Measurements from ENCODE around the gene SMIM35.

SMIM35 gene

GRCh38 chr11:117992620-117993019 is 94.1 kb downstream of the SMIM35 start (continued):
- TF ChIP-seq ZFP37 (tag by site-specific recombination; IDR thresholded peaks at IDR 0.05) (no peak), ZNF175 (tag by site-specific recombination; IDR thresholded peaks at IDR 0.05) (no peak), SP2 (tag by site-specific recombination; IDR thresholded peaks at IDR 0.05) (no peak), ZNF404 (tag by site-specific recombination; IDR thresholded peaks at IDR 0.05) (no peak), SP7 (tag by site-specific recombination; IDR thresholded peaks at IDR 0.05) (no peak), ZNF433 (tag by site-specific recombination; IDR thresholded peaks at IDR 0.05; ENCODE audit: low read depth) (no peak), ZNF24 (tag by site-specific recombination; IDR thresholded peaks at IDR 0.05) (no peak), ZNF843 (tag by site-specific recombination; IDR thresholded peaks at IDR 0.05) (no peak)
- TF ChIP-seq, protein P1, sequence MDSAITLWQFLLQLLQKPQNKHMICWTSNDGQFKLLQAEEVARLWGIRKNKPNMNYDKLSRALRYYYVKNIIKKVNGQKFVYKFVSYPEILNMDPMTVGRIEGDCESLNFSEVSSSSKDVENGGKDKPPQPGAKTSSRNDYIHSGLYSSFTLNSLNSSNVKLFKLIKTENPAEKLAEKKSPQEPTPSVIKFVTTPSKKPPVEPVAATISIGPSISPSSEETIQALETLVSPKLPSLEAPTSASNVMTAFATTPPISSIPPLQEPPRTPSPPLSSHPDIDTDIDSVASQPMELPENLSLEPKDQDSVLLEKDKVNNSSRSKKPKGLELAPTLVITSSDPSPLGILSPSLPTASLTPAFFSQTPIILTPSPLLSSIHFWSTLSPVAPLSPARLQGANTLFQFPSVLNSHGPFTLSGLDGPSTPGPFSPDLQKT (IDR thresholded peaks at IDR 0.05; ENCODE audit: borderline replicate concordance, low read depth, low read length): no peak

- ChIA-PET POLR2A (no interaction called here), CTCF (no interaction called here)
- TF ChIP-seq KLF17 (tag by site-specific recombination; IDR thresholded peaks at IDR 0.05) (no peak), ZNF514 (tag by site-specific recombination; IDR thresholded peaks at IDR 0.05) (no peak), ZBTB49 (tag by site-specific recombination; IDR thresholded peaks at IDR 0.05; ENCODE audit: low read depth) (no peak), INSM2 (tag by site-specific recombination; IDR thresholded peaks at IDR 0.05) (no peak), ZBTB17 (tag by site-specific recombination; IDR thresholded peaks at IDR 0.05) (no peak), ZNF391 (tag by site-specific recombination; IDR thresholded peaks at IDR 0.05; ENCODE audit: borderline replicate concordance, low read depth) (no peak), OSR2 (tag by site-specific recombination; IDR thresholded peaks at IDR 0.05) (no peak), ZBTB21 (tag by site-specific recombination; IDR thresholded peaks at IDR 0.05) (no peak)
- TF ChIP-seq, protein P2, sequence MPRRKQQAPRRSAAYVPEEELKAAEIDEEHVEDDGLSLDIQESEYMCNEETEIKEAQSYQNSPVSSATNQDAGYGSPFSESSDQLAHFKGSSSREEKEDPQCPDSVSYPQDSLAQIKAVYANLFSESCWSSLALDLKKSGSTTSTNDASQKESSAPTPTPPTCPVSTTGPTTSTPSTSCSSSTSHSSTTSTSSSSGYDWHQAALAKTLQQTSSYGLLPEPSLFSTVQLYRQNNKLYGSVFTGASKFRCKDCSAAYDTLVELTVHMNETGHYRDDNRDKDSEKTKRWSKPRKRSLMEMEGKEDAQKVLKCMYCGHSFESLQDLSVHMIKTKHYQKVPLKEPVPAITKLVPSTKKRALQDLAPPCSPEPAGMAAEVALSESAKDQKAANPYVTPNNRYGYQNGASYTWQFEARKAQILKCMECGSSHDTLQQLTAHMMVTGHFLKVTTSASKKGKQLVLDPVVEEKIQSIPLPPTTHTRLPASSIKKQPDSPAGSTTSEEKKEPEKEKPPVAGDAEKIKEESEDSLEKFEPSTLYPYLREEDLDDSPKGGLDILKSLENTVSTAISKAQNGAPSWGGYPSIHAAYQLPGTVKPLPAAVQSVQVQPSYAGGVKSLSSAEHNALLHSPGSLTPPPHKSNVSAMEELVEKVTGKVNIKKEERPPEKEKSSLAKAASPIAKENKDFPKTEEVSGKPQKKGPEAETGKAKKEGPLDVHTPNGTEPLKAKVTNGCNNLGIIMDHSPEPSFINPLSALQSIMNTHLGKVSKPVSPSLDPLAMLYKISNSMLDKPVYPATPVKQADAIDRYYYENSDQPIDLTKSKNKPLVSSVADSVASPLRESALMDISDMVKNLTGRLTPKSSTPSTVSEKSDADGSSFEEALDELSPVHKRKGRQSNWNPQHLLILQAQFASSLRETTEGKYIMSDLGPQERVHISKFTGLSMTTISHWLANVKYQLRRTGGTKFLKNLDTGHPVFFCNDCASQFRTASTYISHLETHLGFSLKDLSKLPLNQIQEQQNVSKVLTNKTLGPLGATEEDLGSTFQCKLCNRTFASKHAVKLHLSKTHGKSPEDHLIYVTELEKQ (tag by site-specific recombination; IDR thresholded peaks at IDR 0.05; ENCODE audit: borderline replicate concordance): no peak
- Histone ChIP-seq H3K4me3 (ENCODE audit: low read depth, low read length) (no peak overlapping the region), H3K36me3 (ENCODE audit: control insufficient read depth in 2 of 2, insufficient read depth in 1 of 2, low read length in 2 of 2) (no peaks in the 10 kb centered on the region), H3K9me3 (ENCODE audit: control insufficient read depth, insufficient read depth, low read depth, low read length) (no peaks in the 10 kb centered on the region), H3K27ac (ENCODE audit: extremely low read depth, low read depth, low read length) (no peak overlapping the region), H3K4me1 (ENCODE audit: control insufficient read depth, insufficient read depth, low read length) (no peaks in the 10 kb centered on the region)
Observed at GRCh38 chr11:117992136-117992535, 94.6 kb downstream of the SMIM35 start.
